ENCODE data around the gene LRGUK.
"Not testable (repeated sequence)": the region's sequence is repeated elsewhere in the genome, so short reads cannot be mapped to it uniquely, and the experiment has no call there.

The LRGUK gene

DNA sequence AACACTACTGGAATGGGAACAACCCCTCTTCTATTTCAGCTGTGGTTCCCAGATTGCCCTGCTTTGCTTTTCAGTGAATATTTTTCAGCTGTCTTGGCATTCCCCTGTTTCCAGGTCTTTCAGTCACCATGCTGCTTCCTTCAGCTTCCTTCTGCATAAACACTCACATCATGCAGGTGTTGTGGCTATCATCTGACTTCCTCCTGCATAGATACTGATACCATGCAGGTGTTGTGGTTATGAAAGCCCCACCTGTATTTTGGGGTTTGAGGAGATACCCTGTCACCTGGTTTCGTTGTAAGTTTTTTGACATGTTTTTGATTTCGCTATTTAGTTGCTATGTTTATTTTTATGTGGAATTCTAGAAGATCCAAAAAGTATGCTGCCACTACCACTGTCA lies 118.1 kb downstream of the LRGUK start:
- DNase-seq (ENCODE audit: low read depth in 2 of 2) = no peak

DNA sequence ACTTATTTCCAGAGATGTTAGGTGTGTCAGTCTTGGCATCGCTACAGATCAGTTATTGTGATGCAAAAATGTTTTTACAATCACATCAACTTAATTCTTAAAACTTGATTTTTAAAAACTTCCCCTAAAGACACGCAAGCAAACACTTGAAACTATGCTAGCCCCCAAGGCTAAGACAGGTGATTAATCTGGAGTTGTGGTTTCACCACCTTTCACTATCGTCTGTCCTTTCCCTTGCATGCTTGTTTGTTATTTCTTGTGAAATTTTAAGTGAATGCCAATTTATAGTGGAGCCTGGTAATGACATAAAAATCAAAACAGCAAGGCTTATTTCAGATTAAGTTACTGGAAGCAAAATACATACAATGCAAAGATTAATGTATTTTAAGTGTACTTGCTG lies 119.2 kb downstream of the LRGUK start:
- no peak for DNase-seq (ENCODE audit: low read depth in 2 of 2)

DNA sequence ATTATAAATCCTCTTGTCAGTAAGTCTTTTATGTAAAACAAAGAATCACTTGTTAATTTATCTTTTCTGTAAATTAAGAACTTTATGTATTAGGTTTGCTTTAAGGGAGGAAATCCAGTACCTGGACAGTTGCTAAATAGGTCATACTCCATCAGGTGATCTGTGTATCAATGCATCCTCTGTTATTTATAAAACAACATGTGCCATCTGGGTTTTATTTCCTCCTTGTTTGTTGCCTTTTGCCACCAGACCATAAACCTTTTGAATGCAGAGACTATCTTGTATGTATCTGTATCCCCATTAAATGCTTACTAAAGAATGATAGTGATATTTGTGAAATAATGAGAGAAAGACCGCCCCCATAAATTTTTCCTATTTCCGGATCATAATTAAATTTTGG lies 119.6 kb downstream of the LRGUK start:
- DNase-seq (ENCODE audit: low read depth in 2 of 2) = no peak

DNA sequence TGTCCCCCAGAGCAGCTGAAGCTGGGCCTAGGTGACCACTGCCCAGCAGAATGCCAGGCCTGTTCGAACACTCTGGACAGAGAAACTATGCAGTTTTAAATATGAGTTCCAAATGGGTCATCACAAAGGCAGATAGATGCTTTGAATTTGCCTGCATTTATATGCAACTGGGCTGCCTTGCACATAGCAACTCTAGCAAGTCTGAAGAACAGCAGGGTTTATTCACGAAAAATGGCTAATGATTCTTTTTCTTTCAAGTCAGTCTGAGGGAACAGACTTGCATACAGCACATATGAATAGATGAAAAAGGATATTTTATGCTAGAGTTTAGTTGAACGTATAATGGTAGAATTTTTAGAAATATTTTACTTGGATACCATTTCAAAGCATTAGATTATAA lies 121.1 kb downstream of the LRGUK start:
- no peak for DNase-seq (ENCODE audit: low read depth in 2 of 2)

DNA sequence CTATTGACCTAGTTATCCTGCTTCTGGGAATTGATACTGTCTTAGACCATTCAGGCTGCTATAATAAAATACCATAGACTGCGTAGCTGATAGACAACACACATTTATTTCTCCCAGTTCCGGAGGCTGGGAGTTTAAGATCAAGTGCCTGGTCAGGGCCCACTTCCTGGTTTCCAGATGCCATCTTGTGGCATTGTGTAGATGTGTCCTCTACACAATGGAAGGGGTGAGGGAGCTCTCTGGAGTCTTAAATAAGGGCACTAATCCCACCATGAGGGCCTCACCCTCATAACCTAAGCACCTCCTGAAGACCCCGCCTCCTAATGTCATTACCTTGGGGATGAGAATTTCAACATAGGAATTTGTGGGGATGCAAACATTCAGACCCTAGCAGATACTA lies 127.2 kb downstream of the LRGUK start:
- DNase-seq (ENCODE audit: low read depth in 2 of 2) = no peak

DNA sequence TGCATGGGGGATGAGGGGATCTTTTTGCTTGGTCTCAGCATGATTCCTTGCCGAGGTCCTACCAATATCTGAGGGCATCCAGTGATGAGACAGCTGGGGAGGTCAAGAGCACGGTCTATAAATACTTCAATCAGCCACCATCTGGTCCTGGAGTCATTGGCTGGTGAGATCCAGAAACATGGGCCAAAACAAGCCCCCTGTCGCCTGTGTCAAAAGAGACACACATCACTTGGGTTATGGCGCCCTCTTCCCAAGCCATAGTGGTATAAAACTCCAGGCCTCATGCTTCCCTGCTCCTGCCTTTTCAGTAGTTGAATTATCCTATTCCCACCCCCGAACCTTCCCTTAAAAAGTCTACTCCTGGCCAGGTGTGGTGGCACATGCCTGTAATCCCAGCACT lies 128.7 kb downstream of the LRGUK start:
- no peak for DNase-seq (ENCODE audit: low read depth in 2 of 2)

DNA sequence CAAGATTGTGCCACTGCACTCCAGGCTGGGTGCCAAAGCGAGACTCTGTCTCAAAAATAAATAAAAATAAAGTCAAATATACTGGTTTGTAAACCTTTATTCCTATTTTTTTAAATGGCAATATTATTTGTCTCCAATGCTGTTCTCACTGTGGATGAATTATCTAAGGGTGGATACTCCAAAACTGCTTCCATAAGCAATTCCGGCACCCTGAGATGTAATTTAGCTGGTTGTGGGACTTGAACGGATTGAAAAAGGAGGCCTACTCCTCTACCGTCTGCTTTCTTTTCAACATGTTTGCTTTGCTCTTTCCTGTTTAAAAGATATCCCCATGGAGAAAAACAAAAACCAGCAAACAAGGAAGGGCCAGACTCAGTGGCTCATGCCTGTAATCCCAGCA lies 135.2 kb downstream of the LRGUK start:
- DNase-seq (ENCODE audit: low read depth in 2 of 2) = no peak

DNA sequence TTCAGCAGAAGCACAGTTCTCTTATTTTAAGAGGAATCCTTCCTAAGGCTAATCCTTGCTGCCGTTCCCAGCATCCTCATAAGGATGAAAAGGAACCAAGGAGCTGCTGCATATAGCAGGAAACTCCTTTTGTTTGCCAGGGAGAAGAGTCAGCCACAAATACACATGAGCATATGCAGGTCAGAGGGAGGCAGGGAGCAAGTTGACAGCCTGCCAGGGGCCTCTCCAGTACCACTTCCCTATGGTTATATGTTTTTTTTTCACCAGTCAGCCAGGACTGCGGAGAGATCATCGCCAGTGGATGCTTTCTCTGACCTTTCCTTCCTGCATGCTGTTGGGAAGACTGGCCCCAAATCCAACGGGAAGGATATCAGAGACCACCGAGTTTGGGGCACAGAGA lies 149.8 kb downstream of the LRGUK start:
- no peak for DNase-seq (ENCODE audit: low read depth in 2 of 2)

DNA sequence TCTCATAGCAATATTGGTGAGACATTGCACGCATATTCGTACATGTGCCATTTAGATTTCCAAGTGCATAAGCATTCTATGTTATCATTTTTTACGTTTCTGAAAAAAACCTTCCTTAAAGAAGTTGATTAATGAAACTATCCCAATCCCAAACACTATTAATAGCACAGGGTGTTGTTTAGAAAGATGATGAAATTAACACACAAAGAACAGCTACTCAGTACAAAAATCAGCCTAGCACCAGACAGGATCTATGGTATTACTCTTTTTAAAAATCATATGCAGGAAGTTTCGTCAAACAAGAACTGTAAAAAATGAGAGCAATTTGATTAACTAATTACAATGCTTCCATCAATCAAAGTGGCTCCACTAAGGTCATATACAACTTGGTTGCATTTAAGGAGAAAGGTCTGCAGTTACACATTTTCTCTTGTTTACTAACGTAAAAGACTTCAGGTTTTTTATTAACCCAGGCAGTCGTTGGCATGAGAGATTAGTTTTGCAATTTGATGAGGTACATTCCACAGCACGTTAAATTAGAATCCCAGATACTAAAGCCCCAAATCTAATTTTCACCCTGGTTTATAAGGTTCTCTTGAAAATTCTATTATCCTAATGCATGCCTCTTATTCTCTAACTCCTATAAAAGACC lies 151.5 kb downstream of the LRGUK start:
- DNase-seq (ENCODE audit: low read depth in 2 of 2) = no peak

DNA sequence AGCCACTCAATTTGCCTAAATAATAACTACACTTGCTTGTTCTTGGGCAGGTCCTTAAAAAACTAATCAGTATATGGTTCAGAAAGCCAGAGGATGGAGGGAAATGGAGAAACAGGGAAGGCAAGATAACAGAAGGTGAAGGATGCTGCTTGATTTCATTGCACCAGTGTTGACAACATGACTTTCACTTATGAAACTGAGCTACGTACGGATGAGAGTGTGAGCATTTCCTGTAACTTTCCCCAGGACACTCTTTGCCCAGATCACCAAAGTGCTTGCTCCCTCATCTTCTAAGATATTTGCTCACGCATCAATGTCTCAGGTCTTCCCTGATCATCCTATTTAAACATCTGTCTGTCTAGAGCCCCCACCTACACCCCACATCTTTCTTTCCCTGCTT lies 152.2 kb downstream of the LRGUK start:
- no peak for DNase-seq (ENCODE audit: low read depth in 2 of 2)

DNA sequence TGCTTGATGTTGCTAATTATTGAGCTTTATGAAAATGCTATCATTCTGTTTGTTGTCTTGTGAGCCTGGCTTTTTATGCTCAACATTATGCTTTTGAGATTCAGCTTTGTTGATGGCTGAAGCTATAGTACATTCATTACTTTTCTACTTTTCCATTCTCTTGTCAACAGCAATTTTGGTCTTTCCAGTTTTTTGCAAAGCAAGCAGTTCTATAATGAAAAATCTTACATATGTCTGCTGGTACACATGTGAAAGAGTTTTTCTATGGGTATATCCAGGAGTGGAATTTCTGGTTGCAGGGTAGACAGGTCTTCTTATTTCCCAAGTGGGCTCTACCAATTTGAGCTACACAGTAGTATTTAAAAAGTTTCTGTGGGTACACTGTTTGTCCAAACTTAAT lies 152.8 kb downstream of the LRGUK start:
- DNase-seq (ENCODE audit: low read depth in 2 of 2) = no peak

DNA sequence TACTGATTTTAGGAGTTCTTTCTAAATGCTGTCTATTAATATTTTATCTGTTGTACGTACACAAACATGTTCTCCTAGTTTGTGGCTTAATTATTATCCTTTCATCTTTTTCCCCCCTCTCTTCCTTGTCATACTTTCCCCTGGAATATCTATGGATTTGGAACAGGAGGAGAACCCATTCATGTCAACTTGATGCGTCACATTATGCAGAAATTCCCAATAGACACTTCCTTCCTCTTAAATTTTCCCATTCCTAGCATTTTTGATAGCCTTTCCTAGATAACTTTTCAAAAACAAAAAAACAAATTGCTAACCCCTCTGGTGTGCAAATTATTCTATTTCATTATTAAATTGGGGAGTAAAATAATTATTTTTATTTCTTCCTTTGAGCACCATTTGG lies 153.4 kb downstream of the LRGUK start:
- no peak for DNase-seq (ENCODE audit: low read depth in 2 of 2)

DNA sequence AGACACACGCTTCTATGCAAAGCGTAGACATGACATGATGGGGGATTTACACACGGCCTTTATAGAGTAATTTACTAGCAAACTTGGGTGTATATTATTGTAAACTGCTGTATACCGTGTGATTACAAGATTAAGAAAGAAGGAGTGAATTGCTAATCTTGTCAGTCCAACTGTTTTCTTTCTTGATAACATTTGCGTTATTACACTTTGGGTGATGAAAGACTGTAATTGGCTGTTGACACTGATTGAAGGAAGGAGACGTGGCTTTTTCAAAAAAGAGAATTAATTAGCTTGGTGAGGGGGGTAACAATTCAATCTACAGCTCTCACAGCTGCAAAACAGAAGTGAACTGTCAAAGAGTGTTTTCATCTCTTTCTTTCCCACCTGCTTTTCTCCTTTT lies 156.9 kb downstream of the LRGUK start:
- no peak for DNase-seq (ENCODE audit: low read depth in 2 of 2)

DNA sequence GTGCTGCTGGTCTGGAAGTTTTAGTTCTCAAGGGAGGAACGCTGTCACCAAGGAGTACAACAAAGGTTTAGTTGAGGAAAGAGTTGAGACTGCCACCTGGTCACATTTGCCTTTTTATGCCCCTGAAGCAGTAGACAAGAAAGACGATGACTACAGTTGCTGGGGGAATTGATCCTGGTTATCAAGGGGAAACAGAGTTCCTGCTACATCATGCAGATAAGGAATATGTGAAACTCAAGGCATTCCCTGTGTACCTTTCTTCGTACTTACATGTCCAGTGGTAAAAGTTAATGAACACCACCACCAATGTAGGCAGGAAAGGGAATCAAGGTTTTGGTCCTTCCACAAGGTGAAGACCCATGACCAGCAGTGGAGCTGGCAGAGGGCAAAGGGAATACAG lies 157.8 kb downstream of the LRGUK start:
- no peak for DNase-seq (ENCODE audit: low read depth in 2 of 2)

DNA sequence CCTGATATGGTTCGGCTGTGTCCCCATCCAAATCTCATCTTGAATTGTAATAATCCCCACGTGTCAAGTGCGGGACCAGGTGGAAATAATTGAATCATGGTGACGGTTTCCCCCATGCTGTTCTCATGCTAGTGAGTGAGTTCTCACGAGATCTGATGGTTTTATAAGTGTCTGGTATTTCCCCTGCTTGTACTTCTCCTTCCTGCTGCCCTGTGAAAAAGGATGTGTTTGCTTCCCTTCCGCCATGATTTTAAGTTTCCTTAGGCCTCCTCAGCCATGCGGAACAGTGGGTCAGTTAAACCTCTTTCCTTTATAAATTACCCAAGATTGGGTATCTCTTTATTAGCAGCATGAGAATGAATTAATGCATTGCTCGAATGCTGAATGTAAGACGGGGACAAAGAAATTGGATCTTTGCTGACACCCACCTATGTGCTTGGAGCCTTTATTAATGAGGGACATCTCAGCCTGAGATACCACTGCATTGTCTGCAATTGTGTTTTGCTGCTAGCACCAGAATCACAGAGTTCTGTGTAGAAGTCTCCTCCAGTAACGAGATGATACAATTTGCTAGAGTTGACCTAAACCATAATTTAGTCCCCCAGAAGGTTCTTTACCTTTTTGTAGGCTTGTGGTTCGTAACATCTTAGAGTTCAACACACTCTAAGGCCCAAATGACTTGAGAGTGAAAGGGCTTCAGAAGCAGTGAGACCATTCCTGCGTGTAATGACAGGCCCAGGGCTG lies 160.9 kb downstream of the LRGUK start:
- no peak for DNase-seq (ENCODE audit: low read depth in 2 of 2)

DNA sequence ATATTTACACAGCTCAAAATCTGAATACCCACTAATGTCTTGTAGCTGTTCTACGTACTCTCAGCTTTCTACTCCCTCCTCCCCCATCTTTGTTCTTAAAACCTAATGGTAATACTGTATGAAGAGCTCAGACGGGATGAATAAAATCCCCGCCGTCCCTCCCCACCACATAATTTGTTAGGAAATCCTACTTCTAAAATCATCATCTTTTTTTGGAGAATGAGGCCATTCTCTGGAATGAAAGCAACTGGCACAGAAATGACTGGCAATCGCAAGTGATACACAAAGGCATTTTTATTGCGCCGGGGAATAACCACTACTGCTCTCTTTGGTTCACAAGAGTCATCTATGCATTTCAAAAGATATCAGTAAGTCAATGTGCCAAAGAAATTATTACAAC lies 162.3 kb downstream of the LRGUK start:
- no peak for DNase-seq (ENCODE audit: low read depth in 2 of 2)

DNA sequence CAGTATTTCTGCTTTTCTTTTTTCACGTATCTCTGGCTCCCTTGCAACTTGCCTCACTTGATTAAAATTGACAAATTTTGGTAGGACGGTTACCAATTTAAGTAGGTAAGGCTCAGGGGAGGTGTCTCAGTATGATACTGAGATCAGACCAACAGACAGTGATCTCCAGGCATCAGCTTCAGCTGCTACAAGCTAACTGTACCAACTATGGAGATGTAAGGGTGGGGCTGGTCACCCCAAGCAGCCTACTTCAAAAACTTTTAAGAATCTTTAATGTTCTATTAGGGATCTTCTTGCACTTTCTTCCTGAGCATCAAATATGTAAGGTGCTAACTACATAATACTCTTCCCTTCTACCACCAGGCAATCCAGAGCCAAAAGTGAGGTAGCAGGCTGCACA lies 162.7 kb downstream of the LRGUK start:
- no peak for DNase-seq (ENCODE audit: low read depth in 2 of 2)

DNA sequence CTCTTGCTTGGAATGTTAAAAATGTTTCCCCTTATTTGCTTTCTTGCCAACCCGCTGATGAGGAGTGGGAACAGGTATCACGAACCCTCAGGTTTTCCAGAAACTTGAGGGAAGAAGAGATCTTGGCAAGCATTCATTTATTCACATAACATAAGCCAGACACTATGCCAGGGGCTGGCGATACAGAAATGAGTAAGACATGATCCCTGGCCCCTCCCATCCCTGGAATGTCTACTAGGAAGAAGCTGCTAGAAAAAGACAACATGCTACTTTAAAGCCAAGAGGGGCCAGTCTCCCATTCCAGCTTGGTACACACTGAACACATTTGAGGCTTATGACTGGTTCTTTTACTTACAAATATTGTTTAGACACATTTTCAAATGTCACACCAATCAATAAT lies 163.1 kb downstream of the LRGUK start:
- DNase-seq (ENCODE audit: low read depth in 2 of 2) = peak in 1 of 2 experiments; percentile 4

DNA sequence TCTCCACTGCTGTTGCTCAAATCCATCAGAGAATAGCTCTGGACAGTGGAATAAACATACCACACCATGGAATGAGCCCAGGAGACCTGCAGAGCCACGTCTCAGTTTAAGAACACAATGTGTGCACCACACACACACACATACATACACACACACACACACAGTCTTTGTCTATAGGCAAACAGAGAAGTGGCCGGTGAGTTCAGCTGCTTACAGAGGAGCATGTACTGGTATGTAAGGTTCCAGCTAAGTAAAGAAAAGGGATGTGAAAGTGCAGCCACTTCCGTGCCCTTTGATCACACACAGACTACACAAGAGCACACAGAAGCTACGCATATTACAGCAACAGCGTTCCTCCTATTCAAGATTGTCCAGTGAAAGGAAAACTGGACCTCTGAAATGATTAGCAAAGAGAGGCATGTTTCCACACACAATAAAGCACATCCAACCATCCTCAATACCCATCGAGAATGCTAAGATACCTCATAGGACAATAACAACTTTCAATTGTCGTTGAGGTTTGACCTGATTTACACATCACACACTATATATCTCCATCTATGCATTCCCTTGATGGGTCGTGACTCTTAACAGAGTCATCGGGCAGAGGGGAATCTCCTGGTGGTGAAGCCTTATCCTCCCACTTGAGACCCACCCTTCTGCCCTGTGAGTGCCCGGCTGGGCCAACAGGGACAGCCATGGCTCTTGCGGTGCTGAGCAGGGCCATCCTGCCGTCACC lies 166.0 kb downstream of the LRGUK start:
- no peak for DNase-seq (ENCODE audit: low read depth in 2 of 2)

DNA sequence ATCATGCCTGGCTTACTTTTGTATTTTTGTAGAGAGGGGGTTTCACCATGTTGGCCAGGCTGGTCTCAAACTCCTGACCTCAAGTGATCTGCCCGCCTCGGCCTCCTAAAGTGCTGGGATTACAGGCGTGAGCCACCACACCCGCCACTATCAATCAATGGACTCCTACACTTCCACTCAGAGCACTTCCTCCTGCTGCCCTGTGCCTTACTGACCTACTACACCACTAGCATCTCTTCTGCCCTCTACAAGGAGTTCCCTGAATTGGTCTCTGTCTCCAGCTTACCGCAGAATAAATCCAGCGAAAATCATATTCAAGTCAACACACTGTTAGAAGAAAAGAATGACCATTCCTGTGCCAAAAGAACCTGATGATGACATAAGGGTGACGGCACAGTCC lies 168.8 kb downstream of the LRGUK start:
- DNase-seq (ENCODE audit: low read depth in 2 of 2) = not testable (repeated sequence)

DNA sequence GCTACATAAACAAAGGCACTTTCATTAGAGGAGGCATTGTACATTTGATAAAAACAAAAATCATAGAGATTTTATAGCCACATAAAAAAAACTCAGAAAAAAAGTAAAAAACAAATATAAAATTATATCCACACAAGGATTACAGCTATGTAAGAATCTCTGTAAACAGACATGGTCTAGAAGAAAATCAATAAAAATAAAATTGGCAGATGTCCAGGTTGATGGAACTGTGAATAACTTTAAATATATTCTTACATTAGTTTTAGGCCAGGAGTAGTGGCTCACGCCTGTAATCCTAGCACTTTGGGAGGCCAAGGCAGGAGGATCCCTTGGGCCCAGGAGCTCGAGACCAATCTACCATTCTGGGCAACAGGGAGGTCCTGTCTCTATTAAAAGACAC lies 170.3 kb downstream of the LRGUK start:
- no peak for DNase-seq (ENCODE audit: low read depth in 2 of 2)

DNA sequence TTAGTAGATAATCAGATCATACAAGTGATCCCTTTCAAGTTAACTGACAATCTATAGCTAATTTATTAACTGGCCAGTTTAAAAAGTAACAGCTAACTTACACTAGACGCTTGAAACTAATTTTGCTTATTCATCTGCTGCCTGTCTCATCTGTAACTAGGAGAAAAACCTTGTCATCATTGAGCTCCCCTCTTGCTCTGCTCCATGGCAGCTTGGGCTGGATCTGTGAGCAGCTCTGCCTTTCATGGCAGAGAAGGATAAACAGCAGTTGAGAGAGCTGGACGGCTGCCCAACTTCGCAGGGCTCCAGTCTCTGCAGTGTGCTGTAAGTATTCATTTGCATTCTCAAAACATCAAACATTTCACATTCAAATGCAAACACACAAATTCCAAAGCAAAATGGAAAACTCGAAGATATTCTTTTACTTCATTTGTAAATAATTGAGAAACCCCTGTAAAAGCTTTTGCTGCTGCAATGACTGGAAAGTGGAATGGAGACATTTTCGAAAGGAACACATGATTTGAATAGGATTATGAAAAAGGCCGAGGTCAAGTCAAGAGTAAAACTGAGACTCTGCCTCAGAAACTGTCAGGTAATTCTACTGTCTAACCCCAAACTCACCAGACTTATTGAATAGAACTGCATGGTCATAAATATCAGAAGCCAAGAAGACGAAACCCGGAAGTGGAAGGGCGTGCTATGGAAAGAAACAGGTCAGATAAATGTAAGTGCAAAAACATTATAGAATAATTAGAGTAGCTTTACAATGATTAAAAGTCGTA lies 172.0 kb downstream of the LRGUK start:
- DNase-seq (ENCODE audit: low read depth in 2 of 2) = no peak

Measured in fibroblast of skin of left biceps (primary cell).